ENCODE measurements around the gene FEN1. TPM values are rescaled to one million over a fixed set of nuclear protein-coding genes. Genes with fewer than 3 reads are reported as not detected.

FEN1 gene
- polyA plus RNA-seq, 3 donors, result 3.5 to 6.4 (median 4.3) TPM

- Histone ChIP-seq H2AFZ (ENCODE audit: insufficient read depth, low read depth, low read length, poor library complexity, severe bottlenecking) (no peak overlapping the region), H3K79me2 (ENCODE audit: insufficient read depth, low read length) (peaks cover 87% of the 10 kb centered on the region), H3K9ac (ENCODE audit: insufficient read depth, low read length, poor library complexity, severe bottlenecking) (no peak overlapping the region), H3K27me3 (ENCODE audit: control insufficient read depth in 2 of 2, insufficient read depth in 2 of 2, low read length in 2 of 2) (no peaks in the 10 kb centered on the region), H3K4me2 (replicated peaks; ENCODE audit: extremely low read depth, low read length, poor library complexity, severe bottlenecking) (no peak overlapping the region), H3K27ac (ENCODE audit: low read depth in 1 of 2, low read length in 2 of 2) (peak overlapping the region in 1 of 2 donors; percentile 98), H3K4me3 (replicated peaks in 1 of 3; ENCODE audit: low read depth in 2 of 3, low read length in 3 of 3) (no peak overlapping the region), H3K4me1 (ENCODE audit: control insufficient read depth in 1 of 2, insufficient read depth in 2 of 2, low read length in 2 of 2) (peaks cover 16 to 26% of the 10 kb centered on the region in 2 donors), H3K9me3 (replicated peaks in 1 of 2; ENCODE audit: control insufficient read depth in 1 of 2, insufficient read depth in 1 of 2, low read length in 2 of 2) (no peaks in the 10 kb centered on the region), H4K20me1 (ENCODE audit: insufficient read depth, low read length) (no peaks in the 10 kb centered on the region), H3K36me3 (replicated peaks in 1 of 2; ENCODE audit: control insufficient read depth in 1 of 2, insufficient read depth in 2 of 2, low read length in 2 of 2) (peaks cover 20 to 35% of the 10 kb centered on the region in 2 donors)
- intact Hi-C loops (cut with micrococcal nuclease), result loop anchor here (2.0 to 5.0 kb wide), 2 partner anchors 23 to 328 kb away; partner anchors contain the start of genes FADS1 (in 1 of the 2) and INCENP (in 1 of the 2)
- WGBS (ENCODE audit: insufficient coverage), result no CpG with 5 or more reads among the region's 3 CpGs
- Mint-ChIP-seq H3K4me3 (no peak overlapping the region), H3K27ac (peak overlapping the region in 4 of 7 donors; percentile 46 to 100 (median 86)), H3K4me1 (peaks cover 21% of the 10 kb centered on the region), H3K27me3 (ENCODE audit: low read depth in 3 of 3) (no peaks in the 10 kb centered on the region), H3K9me3 (no peaks in the 10 kb centered on the region), H3K36me3 (peaks cover 21 to 26% of the 10 kb centered on the region in 2 donors)
- TF ChIP-seq CTCF (IDR thresholded peaks at IDR 0.05), result no peak
- no peak for DNase-seq
Measured at GRCh38 chr11:61793829-61794204, 1.1 kb downstream of the FEN1 start.

GRCh38 chr11:61794579-61794978, 1.9 kb downstream of the FEN1 start:
- H3K9me3 ChIP-seq (replicated peaks in 1 of 2; ENCODE audit: control insufficient read depth in 1 of 2, insufficient read depth in 1 of 2, low read length in 2 of 2), result no peaks in the 10 kb centered on the region
- Mint-ChIP-seq H3K4me1 (peaks cover 26% of the 10 kb centered on the region), H3K4me3 (no peak overlapping the region), H3K36me3 (peaks cover 13 to 20% of the 10 kb centered on the region in 2 donors), H3K27me3 (ENCODE audit: low read depth in 3 of 3) (no peaks in the 10 kb centered on the region), H3K9me3 (no peaks in the 10 kb centered on the region), H3K27ac (peak overlapping the region in 1 of 7 donors; percentile 36)
- no peak overlapping the region for H3K4me3 ChIP-seq (replicated peaks in 1 of 3; ENCODE audit: low read depth in 2 of 3, low read length in 3 of 3)
- no peaks in the 10 kb centered on the region for H3K27me3 ChIP-seq (ENCODE audit: control insufficient read depth in 2 of 2, insufficient read depth in 2 of 2, low read length in 2 of 2)
- H3K4me1 ChIP-seq (ENCODE audit: control insufficient read depth in 1 of 2, insufficient read depth in 2 of 2, low read length in 2 of 2), result peaks cover 21 to 33% of the 10 kb centered on the region in 2 donors
- H4K20me1 ChIP-seq (ENCODE audit: insufficient read depth, low read length), result no peaks in the 10 kb centered on the region
- H3K4me2 ChIP-seq (replicated peaks; ENCODE audit: extremely low read depth, low read length, poor library complexity, severe bottlenecking), result no peak overlapping the region
- 86% methylated on average over 1 of the region's 4 CpGs for WGBS (ENCODE audit: insufficient coverage)
- DNase-seq, result no peak
- H3K79me2 ChIP-seq (ENCODE audit: insufficient read depth, low read length), result peaks cover 89% of the 10 kb centered on the region
- no peak overlapping the region for H2AFZ ChIP-seq (ENCODE audit: insufficient read depth, low read depth, low read length, poor library complexity, severe bottlenecking)
- intact Hi-C loops (cut with micrococcal nuclease), result loop anchor here in 1 of 2 donors (5.0 kb wide), 1 partner anchor 328 kb away; the partner anchor contains the start of gene INCENP
- no peak for TF ChIP-seq CTCF (IDR thresholded peaks at IDR 0.05)
- no peak overlapping the region for H3K27ac ChIP-seq (ENCODE audit: low read depth in 1 of 2, low read length in 2 of 2)
- no peak overlapping the region for H3K9ac ChIP-seq (ENCODE audit: insufficient read depth, low read length, poor library complexity, severe bottlenecking)
- H3K36me3 ChIP-seq (replicated peaks in 1 of 2; ENCODE audit: control insufficient read depth in 1 of 2, insufficient read depth in 2 of 2, low read length in 2 of 2), result peaks cover 13 to 27% of the 10 kb centered on the region in 2 donors

Data from CD14-positive monocyte (primary cell).